SU-DHL-6 (cell line): Measurements from ENCODE around the gene IL37.
"Not testable (repeated sequence)": the region's sequence is repeated elsewhere in the genome, so short reads cannot be mapped to it uniquely, and the experiment has no call there.

ENCODE experiments used
- H2AFZ ChIP-seq: fragments of 200-600 bp; sonication (generic); 2 replicates; pipeline ENCODE4 v1.6.1; 2014; ENCODE audit warnings: low read depth, mild to moderate bottlenecking, moderate library complexity, mixed read lengths, antibody characterized with exemption, low read length; ENCODE audit not compliant: severe bottlenecking
- H3F3A ChIP-seq: fragments of 200-600 bp; shearing (Covaris generic); 2 replicates; pipeline ENCODE4 v1.6.0; 2016; ENCODE audit warnings: antibody characterized with exemption, mild to moderate bottlenecking; ENCODE audit not compliant: insufficient read depth
- H3K27ac ChIP-seq: fragments of 200-600 bp; sonication (generic); 2 replicates; pipeline ENCODE4 v1.5.1; 2016; ENCODE audit warnings: low read depth, mild to moderate bottlenecking, low read length, moderate library complexity, mixed read lengths
- H3K27me3 ChIP-seq: fragments of 200-600 bp; sonication (generic), shearing (Covaris generic); 2 replicates; pipeline ENCODE4 v1.6.0; 2014; ENCODE audit warnings: mild to moderate bottlenecking, low read length
- H3K36me3 ChIP-seq: fragments of 200-600 bp; sonication (generic); 2 replicates; pipeline ENCODE4 v1.6.1; 2014; ENCODE audit warnings: mild to moderate bottlenecking, low read length, mixed read lengths
- H3K4me2 ChIP-seq: fragments of 300-600, 200-600 bp; shearing (Covaris generic), sonication (generic); 2 replicates; pipeline ENCODE4 v1.6.0; 2014; ENCODE audit warnings: low read length, low read depth, mild to moderate bottlenecking; ENCODE audit not compliant: poor library complexity, severe bottlenecking
- H3K4me3 ChIP-seq: fragments of 200-600 bp; sonication (generic); 2 replicates; pipeline ENCODE4 v1.5.1; 2014; ENCODE audit warnings: antibody characterized with exemption, low read length, mild to moderate bottlenecking, mixed read lengths; ENCODE audit not compliant: insufficient read depth, poor library complexity, severe bottlenecking
- H3K79me2 ChIP-seq: fragments of 200-600 bp; sonication (generic); 2 replicates; pipeline ENCODE4 v1.6.1; 2014; ENCODE audit warnings: mild to moderate bottlenecking, low read length, moderate library complexity; ENCODE audit not compliant: insufficient read depth
- H3K9ac ChIP-seq: fragments of 200-600 bp; sonication (generic); 2 replicates; pipeline ENCODE4 v1.7.0; 2014; ENCODE audit warnings: mild to moderate bottlenecking, low read length
- H3K9me2 ChIP-seq: fragments of 200-600 bp; sonication (generic); replicated peaks from 2 replicates; pipeline ENCODE4 v1.6.1; 2014; ENCODE audit warnings: low read length; ENCODE audit not compliant: insufficient read depth
- H3K9me3 ChIP-seq: fragments of 200-600 bp; sonication (generic); 2 replicates; pipeline ENCODE4 v1.6.1; 2014; ENCODE audit warnings: low read length, mixed read lengths; ENCODE audit not compliant: insufficient read depth
- H4K20me1 ChIP-seq: fragments of 200-600 bp; sonication (generic); 2 replicates; pipeline ENCODE4 v1.6.1; 2014; ENCODE audit warnings: low read depth, mild to moderate bottlenecking, antibody characterized with exemption, low read length, moderate library complexity, mixed read lengths
- CTCF ChIP-seq: fragments of 200-600 bp; sonication (generic); IDR thresholded peaks from one replicate; pipeline ENCODE4 v1.5.1; 2017; ENCODE audit warnings: antibody characterized with exemption, mild to moderate bottlenecking, low read length, moderate library complexity; ENCODE audit not compliant: insufficient read depth, poor library complexity, severe bottlenecking
- EZH2phosphoT487 ChIP-seq: fragments of 200-600 bp; sonication (generic), shearing (Covaris generic); conservative IDR thresholded peaks from 2 replicates; pipeline ENCODE4 v1.6.1; 2018; ENCODE audit warnings: mild to moderate bottlenecking, antibody characterized with exemption, low read length, moderate library complexity, mixed read lengths

Gene IL37

GRCh38 chr2:112896909-112897623 is 13.9 kb upstream of the IL37 start:
- Histone ChIP-seq H3K9me2 (no peaks in the 10 kb centered on the region), H3K27me3 (no peaks in the 10 kb centered on the region; the same call in 1 of the 2 replicates), H3F3A (no peaks in the 10 kb centered on the region), H4K20me1 (no peaks in the 10 kb centered on the region), H3K4me3 (no peak overlapping the region), H3K36me3 (no peaks in the 10 kb centered on the region), H2AFZ (no peak overlapping the region), H3K9me3 (no peaks in the 10 kb centered on the region), H3K79me2 (no peaks in the 10 kb centered on the region), H3K4me2 (no peak overlapping the region), H3K9ac (no peak overlapping the region), H3K27ac (no peak overlapping the region)
- TF ChIP-seq CTCF (no peak), EZH2phosphoT487 (no peak)

GRCh38 chr2:112897624-112897978 is 13.4 kb upstream of the IL37 start:
- Histone ChIP-seq H3K27me3 (no peaks in the 10 kb centered on the region; the same call in 1 of the 2 replicates), H3K79me2 (no peaks in the 10 kb centered on the region), H3K9me2 (no peaks in the 10 kb centered on the region), H3F3A (no peaks in the 10 kb centered on the region), H2AFZ (no peak overlapping the region), H3K9me3 (no peaks in the 10 kb centered on the region), H3K27ac (no peak overlapping the region), H3K4me2 (no peak overlapping the region), H3K36me3 (no peaks in the 10 kb centered on the region), H3K9ac (no peak overlapping the region), H3K4me3 (no peak overlapping the region), H4K20me1 (no peaks in the 10 kb centered on the region)
- TF ChIP-seq CTCF (no peak), EZH2phosphoT487 (no peak)

- not testable (repeated sequence) for H4K20me1 ChIP-seq, H3K9me2 ChIP-seq, H3K27ac ChIP-seq, H3K4me2 ChIP-seq, H3K9me3 ChIP-seq, H3K27me3 ChIP-seq, H3K4me3 ChIP-seq, H3K36me3 ChIP-seq, H3K79me2 ChIP-seq, H2AFZ ChIP-seq, H3F3A ChIP-seq, H3K9ac ChIP-seq
Measured at GRCh38 chr2:112901431-112902065, 9.4 kb upstream of the IL37 start.

- no peak overlapping the region for H3K27ac ChIP-seq
- H3K36me3 ChIP-seq = no peaks in the 10 kb centered on the region
- H3K79me2 ChIP-seq = no peaks in the 10 kb centered on the region
Measured at GRCh38 chr2:112902816-112903215, 8.1 kb upstream of the IL37 start.

More at GRCh38 chr2:112902816-112903215, 8.1 kb upstream of the IL37 start:
- Histone ChIP-seq H3K4me2 (no peak overlapping the region), H3K9ac (no peak overlapping the region), H4K20me1 (no peaks in the 10 kb centered on the region), H3K9me2 (no peaks in the 10 kb centered on the region), H3K4me3 (no peak overlapping the region), H3F3A (no peaks in the 10 kb centered on the region), H2AFZ (no peak overlapping the region), H3K9me3 (no peaks in the 10 kb centered on the region), H3K27me3 (no peaks in the 10 kb centered on the region)
- TF ChIP-seq CTCF (no peak), EZH2phosphoT487 (no peak)
